Retina (tissue), 1 donor: ENCODE results near the gene TNFRSF9.
"Not testable (repeated sequence)": the region's sequence is repeated elsewhere in the genome, so short reads cannot be mapped to it uniquely, and the experiment has no call there.

ENCODE experiments used
- DNase-seq: peaks from one replicate; pipeline ENCODE4 v3.0.0-alpha.2; 2016

TNFRSF9 gene

DNA sequence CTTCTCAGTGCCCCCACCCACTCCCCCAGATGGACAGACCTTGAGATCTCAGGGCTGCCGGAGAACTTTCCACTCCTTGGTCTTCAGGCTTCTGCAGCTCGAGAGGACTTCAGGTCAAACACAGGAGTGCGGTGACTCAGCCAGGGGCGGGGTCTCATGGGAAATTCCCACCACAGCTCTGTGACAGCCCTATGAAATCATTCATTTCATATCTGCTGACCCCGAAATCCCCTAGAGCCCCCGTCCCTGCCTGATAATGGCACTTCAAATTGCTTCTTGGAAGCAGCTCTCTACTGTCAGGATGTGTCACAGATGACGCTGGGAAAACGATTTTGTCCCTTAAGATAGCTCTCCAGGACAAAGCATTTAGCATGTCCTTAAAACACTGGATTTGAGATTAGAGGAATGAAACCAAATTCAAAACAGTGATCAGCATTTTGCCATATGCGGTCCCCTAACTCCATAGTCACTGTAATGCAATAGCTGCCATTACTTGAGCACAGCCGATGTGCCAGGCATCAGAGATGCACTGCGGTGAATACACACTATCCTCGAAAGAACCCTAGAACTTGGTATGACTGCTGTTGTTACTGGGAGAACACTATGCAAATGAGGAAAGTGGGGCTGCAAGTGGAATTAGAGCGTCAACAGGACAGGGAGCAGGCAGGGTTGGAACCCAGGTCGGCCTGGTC is at the start of gene TNFRSF9:
Gene TNFRSF9 (minus strand): TSS at position 95 of the 692 bp plus-strand sequence. CDS start 845 bp downstream, outside the sequence.
- DNase-seq, result peak; percentile 46

DNA sequence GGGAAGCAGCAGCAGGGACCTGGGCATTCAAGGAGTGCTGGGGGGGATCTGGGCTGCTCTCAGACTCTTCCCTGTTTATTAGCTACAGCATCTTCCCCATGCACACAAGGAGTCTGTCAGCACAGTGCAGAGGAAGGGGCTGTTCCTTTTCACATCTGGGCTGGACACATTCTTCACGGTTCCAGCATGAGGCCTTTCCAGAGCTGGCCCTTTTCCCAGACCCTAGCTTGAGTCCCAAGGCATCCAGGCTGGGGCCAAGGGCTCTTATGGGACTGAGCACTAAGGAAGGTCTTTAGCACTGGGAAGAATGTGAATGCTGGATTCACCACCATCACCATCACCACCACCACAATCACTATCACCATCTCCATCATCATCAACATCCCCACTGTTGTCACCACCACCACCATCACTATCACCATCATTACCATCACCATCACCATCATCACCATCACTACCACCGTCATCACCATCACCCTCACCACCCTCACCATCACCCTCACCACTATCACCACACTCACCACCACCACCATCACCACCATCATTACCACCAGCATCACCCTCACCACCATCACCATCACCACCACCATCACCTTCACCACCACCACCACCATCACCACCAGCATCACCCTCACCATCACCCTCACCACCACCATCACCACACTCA is 49.3 kb upstream of the TNFRSF9 start:
- DNase-seq, result no peak

DNA sequence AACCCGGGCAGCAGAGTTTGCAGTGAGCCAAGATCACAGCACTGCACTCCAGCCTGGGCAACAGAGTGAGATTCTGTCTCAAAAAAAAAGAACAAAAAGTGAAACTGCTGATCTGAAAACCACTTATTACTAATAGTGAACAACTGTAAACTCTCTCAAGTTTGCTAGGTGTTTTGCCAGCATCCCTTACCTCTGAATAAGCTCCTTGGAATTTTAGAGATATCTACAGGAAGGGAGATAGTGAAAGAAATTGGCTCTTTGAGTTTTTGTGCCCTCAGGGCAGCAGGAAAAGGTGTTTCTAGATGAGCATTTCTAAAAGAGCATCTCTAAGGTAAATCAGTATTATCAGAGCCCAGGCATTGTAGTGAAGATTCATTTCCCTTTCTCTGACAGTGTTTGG is 47.9 kb upstream of the TNFRSF9 start:
- DNase-seq, result no peak

DNA sequence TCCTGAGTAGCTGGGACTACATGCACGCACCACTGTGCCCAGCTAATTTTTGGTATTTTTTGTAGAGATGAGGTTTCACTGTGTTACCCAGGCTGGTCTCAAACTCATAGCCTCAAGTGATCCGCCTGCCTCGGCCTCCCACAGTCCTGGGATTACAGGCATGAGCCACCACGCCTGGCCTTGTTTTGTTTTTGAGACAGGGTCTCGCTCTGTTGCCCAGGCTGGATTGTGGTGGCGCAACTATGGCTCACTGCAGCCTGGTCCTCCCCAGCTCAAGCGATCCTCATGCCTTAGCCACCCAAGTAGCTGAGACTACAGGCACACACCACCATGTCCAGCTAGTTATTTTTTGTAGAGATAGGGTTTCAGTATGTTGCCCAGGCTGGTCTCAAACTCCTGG is 46.9 kb upstream of the TNFRSF9 start:
- no peak for DNase-seq

DNA sequence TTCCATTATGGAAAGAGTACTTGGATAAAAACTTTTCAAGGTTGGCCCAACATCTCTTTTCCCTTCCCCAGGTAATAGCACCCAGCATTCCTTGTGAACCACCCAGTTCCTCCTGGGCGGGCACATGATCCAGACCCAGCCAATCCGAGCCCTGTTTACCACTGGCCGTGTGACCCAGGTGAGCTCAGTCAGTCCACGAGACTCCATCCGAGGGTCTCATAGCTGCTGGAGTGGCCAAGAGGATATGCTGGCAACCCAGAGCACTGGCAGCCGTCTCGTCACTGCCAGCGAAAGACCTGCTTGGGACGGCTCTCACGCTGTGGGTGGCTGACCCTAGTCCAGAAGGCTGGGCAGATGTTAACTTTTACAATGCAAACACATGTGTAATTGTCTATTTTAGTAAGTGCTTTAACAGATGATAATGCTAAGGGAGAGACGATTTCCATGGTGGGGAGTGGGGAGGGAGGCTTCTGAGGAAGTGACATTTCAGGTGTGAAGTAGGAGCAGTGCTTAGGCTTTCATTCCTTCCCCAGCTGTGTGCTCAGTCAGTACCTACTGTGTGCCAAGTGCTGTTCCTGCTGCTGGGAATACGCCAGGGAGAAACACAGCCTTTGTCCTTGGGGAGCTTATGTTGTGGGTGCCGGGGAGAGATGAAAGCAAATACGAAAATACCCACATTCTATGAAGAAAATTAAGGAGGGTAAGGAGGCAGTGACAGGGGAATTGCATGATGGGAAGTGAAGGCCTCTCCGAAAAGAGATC is 45.4 kb upstream of the TNFRSF9 start:
- no peak for DNase-seq

DNA sequence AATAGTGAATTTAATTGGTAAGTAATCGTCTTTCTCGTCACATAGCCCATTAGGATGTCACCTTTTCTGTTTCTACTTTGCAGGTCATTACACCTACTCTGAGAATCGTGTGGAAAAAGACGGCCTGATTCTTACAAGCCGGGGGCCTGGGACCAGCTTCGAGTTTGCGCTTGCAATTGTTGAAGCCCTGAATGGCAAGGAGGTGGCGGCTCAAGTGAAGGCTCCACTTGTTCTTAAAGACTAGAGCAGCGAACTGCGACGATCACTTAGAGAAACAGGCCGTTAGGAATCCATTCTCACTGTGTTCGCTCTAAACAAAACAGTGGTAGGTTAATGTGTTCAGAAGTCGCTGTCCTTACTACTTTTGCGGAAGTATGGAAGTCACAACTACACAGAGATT is 44.2 kb upstream of the TNFRSF9 start:
- DNase-seq, result no peak

DNA sequence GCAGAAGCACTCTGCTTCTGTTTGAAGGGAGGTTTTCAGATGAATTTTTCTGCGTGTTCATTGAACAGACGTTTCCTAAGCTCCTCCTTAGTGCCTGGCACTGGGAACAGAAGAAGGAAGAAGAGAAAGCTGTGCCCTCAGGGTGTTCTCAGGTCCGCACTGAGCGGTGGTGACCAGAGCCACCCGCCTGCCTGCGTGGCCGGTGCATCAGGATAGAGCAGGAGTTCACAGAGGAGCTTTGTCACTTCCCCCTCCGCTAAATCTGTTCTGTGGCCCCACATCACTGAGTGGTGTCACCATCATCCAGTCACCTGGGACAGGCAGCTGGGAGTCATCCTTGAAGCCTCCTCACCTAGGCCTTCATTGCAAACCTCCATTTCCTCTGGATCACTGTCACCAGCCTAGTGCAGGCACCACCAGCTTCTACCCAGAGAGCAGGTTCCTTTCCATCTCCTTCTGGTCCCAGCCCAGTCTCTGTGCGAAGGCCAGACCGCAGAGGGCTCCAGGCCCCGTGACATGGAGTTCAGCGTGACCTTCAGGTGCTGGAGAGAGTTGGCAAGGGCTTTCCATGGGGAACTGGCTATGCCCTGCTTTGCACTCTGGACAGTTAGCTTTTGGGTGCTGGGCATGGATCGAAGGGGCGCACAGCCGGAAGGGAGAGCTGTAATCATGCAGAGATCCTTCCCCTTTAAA is 42.6 kb upstream of the TNFRSF9 start:
- no peak for DNase-seq

DNA sequence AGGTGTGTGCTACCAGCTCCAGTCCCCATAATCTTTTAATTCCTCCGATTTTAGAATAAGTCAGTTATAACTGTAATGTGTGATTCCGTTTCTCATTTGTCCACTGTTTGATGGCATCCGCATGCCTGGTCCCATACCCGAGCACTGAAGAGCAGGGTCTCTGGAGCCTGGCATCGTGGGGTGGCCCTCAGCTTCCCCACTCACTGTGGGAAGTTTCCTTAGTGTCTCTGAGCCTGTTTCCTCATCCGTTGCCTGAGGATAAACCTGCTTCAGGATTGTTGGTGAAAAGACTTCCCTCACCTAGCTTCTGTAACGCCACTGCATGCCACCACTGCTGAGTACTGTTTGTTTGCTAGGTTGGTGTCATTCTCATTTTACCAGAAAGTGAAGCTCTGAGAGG is 40.3 kb upstream of the TNFRSF9 start:
- DNase-seq, result no peak

DNA sequence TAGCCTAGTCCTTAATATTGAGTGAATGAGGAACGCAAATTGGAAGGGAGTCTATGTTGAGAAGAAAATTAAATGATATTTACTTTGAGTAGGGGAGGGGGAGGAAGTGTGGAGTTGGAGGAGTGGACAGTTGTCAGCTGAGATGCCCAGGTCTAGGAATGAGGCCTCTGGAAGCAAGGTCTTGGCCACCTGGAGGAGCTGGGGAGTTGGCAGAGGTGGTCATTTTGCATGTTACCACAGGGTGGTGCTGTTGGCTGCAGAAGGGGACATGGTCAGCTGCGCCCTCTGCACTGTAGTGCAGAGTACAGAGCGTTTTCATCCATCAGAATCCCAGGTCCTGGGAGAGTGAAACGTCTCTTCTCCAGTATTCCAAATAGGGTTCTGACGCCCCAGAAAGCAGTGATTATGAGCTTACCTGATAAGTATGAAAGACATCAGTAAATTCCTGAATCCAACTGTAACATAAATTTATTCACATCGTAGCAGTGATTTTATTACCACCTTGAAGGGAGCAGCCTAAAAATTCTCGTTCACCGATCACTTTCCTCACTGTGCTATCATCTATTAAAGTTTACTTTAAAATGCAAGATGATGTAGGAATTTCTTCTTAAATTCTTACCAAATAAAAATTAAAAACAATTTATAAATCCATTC is 34.7 kb upstream of the TNFRSF9 start:
- peak; percentile 82 for DNase-seq

DNA sequence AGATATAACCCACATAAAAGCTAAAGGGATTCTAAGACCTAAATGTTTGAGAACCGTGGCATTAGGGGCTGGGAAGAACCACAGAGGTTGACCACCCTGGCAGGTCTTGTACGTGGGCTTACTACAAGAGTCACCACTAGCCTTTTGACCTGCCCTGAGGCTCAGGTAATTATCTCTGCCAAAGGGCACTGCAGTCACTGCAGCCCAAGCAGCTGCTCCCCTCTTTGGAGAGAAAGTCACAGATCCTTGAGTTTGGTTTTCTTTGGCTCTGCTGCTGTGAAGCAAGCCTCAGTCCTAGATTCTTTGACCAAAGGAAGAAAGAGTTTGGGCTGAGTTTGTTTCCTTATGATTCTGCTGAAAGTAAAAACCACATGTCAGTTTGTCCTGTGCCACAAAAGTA is 32.4 kb upstream of the TNFRSF9 start:
- no peak for DNase-seq

DNA sequence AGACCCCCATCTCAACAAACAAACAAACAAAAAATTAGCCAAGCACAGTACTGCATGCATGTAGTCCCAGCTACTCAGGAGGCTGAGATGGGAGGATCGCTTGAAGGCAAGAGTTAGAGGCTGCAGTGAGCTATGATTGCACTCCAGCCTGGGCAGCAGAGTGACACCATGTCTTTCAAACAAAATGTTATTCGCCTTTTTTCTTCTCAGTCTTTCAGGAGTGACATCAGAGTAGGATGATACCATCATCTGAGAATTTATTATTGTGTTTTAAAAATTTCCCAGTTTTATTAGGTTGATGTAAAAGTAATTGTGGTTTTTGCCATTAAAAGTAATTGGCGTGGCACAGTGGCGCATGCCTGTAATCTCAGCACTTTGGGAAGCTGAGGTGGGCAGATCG is 31.6 kb upstream of the TNFRSF9 start:
- DNase-seq, result no peak

DNA sequence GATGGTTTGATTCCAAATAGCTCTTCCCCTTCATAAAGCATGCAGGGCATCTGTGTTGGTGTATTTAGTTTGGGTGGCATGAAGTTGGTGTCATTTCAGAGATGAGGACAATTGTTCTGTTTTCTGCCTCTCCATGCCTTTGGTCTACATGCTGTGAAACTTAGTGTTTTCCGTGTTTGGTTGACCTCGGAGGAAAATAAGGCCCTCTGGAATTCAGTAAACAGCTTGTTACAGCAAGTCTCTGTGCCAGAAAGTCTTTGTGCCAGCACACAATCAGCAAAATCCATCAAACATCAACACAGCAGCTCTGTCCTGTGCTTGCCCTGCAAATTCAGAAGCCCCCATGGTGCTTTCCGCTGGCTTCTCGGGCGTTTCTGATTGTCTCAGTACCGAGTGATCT is 30.4 kb upstream of the TNFRSF9 start:
- no peak for DNase-seq

DNA sequence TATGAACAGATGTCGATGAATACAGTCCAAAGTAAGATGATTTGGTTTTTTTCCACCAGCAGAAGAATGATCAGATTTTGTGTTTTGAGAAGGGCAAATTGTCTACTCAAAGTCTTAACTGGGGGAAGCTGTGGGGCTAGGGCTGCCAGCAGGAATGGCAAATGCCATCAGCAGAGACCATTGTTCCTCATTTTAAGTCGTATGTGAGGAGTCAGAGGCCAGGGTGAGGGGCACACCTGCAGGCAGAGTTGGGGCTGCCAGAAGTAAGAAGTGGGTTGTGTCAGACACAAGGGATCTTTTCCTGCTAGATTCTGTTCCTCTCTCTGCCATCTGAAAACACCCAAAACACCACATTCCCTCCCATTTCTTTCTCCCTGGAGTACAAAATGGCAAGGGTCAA is 29.6 kb upstream of the TNFRSF9 start:
- no peak for DNase-seq

DNA sequence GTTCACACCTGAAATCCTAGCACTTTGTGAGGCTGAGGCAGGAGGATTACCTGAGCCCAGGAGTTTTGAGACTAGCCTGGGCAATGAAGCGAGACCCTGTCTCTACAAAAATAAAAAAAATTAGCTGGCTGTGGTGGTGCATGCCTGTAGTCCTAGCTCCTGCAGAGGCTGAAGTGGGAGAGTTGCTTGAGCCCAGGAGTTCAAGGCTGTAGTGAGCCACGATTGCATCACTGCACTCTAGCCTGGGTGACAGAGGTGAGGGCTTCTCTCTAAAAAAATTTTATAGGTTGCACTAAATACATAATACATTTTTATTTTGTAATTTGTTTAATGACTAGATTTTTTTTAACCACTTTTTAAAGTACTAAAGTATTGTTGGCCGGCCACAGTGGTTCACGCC is 27.0 kb upstream of the TNFRSF9 start:
- no peak for DNase-seq

DNA sequence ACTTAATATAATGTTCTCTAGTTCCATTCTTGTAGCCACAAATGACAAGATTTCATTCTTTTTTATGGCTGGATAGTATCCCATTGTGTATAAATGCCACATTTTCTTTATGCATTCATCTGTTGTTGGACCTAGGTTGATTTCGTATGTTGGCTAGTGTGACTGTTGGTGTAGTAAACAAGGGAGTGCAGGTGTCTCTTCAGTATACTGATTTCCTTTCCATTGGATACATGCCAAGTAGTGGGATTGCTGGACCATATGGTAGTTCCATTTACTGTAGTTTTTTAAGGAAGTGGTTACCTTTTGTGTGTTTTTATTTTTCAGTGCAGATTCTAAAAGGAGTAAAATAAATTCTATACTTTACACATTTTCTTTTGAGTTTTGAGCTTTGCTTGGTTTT is 26.6 kb upstream of the TNFRSF9 start:
- no peak for DNase-seq

DNA sequence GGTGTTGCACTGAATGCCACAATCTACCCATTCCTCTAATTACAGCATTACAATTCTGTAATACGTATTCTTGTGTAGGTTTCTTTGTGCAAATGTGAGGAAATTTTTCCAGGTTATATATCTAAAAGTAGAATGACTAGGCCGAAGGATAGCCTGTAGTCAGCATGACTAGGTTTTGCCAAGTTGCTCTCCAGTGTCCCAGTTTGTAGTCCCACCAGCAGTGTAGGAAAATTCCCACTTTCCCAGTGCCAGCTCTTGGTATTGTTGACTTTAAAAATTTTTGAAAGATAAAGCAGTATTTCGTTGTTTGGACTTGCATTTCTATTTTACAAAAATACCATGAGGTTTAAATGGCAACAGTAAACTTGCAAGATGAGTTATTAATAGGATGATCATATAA is 23.8 kb upstream of the TNFRSF9 start:
- DNase-seq, result no peak

DNA sequence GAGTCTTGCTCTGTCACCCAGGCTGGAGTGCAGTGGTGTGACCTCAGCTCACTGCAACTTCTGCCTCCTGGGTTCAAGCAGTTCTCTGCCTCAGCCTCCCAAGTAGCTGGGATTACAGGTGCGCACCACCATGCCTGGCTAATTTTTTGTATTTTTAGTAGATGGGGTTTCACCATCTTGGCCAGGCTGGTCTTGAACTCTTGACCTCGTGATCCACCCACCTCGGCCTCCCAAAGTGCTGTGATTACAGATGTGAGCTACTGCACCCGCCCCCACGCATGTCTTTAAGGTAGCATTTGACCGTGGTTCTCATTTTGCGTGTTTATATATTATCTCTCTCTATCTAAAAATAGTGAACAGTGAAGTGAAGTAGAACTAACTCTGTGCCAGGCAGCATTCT is 23.2 kb upstream of the TNFRSF9 start:
- not testable (repeated sequence) for DNase-seq

DNA sequence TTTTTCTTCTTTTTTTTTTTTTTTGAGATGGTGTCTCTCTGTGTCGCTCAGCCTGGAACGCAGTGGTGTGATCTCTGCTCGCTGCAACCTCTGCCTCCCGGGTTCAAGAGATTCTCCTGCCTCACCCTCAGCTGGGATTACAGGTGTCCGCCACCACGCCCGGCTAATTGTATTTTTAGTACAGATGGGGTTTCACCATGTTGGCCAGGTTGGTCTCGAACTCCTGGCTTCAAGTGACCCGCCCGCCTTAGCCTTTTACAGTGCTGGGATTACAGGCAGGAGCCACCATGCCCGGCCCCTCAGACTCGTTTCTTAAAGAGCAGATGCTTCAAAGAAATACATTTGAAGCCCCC is 22.7 kb upstream of the TNFRSF9 start:
- not testable (repeated sequence) for DNase-seq

DNA sequence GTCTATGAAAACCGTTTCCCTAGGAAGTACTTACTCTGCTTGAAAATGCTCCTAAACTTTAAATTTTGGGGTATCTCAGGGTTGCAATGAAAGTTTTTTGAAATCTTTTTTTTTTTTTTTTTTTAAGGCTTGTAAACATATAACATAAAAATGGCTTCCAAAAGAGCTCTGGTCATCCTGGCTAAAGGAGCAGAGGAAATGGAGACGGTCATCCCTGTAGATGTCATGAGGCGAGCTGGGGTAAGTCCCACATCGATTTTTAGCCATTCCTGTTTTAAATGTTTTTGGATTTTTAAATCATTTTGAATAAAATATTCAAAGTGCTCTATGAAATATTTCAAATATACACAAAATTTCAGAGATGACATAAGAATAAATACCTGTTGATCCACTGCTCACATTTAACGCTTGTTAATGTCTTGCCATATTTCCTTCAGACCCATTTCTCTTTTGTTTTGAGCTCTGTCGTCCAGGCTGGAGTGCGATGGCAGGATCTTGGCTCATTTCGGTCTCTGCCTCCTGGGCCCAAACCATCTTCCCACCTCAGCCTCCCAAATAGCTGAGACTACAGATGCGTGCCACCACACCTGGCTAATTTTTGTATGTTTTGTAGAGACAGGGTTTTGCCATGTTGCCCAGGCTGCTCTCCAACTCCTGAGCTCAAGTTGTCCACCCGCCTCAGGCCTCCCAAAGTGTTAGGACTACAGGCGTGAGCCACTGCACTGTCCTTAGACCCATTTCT is 22.2 kb upstream of the TNFRSF9 start:
- DNase-seq, result no peak

DNA sequence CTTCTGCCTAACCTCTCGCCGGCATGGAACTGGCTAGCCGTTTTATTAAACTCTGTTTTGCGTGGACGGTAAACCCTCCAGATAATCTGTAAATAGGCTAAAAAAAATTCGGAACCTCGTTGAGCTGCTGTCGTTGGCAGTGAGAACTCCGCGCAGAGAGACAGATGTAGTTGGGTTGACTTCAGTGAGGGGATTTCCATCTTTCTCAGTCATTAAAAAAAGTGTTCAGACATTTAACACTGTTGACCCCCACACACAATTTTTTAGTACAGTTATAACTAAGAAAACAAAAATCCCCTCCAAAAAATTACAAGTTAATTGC is 21.3 kb upstream of the TNFRSF9 start:
- DNase-seq, result no peak

DNA sequence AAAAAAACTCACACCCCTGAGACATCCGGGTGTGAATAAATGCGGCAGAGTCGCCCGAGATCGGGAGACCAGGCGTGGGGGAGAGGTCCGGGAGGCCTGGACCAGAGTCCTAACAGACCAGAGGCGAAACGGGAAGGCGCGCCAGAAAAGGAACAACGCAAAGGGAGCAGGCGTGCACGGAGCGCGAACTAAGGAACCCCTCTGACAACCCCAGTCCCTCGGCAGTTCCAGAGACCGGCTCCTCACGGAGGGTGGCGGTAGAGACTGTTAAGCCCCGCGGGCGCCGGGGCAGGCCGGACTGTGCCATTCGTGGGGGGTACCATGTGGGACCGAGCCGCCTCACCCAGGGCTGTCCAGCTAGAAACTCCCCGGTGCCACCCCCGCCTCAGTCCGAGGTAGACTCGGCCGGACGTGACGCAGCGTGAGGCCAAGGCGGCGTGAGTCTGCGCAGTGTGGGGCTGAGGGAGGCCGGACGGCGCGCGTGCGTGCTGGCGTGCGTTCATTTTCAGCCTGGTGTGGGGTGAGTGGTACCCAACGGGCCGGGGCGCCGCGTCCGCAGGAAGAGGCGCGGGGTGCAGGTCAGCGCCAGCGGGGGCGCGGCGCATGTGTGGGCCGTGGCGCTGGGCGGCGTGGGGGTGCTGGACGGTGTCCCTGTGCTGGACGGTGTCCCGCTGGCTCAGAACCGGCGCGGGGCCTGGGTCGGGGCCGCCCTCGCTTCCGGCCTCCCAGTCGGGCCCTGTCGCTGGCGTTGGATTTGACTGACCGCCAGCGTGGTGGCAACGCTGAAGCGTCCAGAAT is 20.8 kb upstream of the TNFRSF9 start, which contains the start of gene PARK7:
Gene PARK7 (plus strand): TSS at position 496 of the 798 bp plus-strand sequence. CDS start 1,075 bp downstream, outside the sequence.
- peak; percentile 99 for DNase-seq

DNA sequence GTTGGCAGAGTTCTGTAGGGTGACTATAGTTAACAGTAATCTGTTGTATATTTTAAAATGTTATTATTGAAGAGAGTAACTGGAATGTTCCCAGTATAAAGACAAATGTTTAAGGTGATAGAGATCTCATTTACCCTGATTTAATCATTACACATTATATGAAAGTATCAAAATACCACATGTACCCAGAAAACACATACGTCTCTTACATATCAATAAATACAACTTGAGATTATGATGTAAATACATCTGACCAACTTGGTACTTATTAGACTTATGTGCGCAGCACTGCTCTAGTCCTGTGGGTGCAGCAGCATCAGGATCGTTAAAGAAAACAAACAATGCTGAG is 20.2 kb upstream of the TNFRSF9 start:
- no peak for DNase-seq
